HL-60 (cell line): ENCODE data around the gene SSC5D.

ENCODE experiments used
- DNase-seq, 2 experiments: peaks; one replicate each; pipeline ENCODE4 v3.0.0-alpha.2; 2010 to 2020; ENCODE audit warnings: low read depth in 1 of 2, low spot score in 1 of 2
- H3K27ac ChIP-seq: fragments of 250-450 bp; sonication (Bioruptor Pico); replicated peaks from 2 replicates; pipeline ENCODE4 v1.5.1; 2020; ENCODE audit warnings: mild to moderate bottlenecking, moderate library complexity
- H3K27me3 ChIP-seq: fragments of 250-450 bp; sonication (Bioruptor Pico); 2 replicates; pipeline ENCODE4 v1.5.1; 2021; ENCODE audit warnings: mild to moderate bottlenecking, moderate library complexity; ENCODE audit not compliant: insufficient read depth, poor library complexity, severe bottlenecking
- H3K4me3 ChIP-seq: replicated peaks from 2 replicates; pipeline ENCODE4 v1.5.1; 2011; ENCODE audit warnings: mild to moderate bottlenecking, control low read depth, low read length; ENCODE audit not compliant: insufficient read depth
- GABPA ChIP-seq: IDR thresholded peaks from 2 replicates; pipeline ENCODE4 v1.6.1; 2012; ENCODE audit warnings: low read depth
- POLR2AphosphoS5 ChIP-seq: IDR thresholded peaks from 2 replicates; pipeline ENCODE4 v1.6.1; 2012; ENCODE audit warnings: low read depth
- SPI1 ChIP-seq: IDR thresholded peaks from 2 replicates; pipeline ENCODE4 v1.6.1; 2012; ENCODE audit warnings: low read depth, mild to moderate bottlenecking, borderline replicate concordance
- TF ChIP-seq, protein P1 (sequence below): IDR thresholded peaks from 2 replicates; pipeline ENCODE4 v1.6.1; 2012; ENCODE audit warnings: low read depth; ENCODE audit not compliant: insufficient replicate concordance
- TF ChIP-seq, protein P2 (sequence below): IDR thresholded peaks from one replicate; pipeline ENCODE4 v1.5.1; 2011; ENCODE audit warnings: low read length, control low read depth, inconsistent platforms; ENCODE audit not compliant: insufficient read depth

The SSC5D gene

DNA sequence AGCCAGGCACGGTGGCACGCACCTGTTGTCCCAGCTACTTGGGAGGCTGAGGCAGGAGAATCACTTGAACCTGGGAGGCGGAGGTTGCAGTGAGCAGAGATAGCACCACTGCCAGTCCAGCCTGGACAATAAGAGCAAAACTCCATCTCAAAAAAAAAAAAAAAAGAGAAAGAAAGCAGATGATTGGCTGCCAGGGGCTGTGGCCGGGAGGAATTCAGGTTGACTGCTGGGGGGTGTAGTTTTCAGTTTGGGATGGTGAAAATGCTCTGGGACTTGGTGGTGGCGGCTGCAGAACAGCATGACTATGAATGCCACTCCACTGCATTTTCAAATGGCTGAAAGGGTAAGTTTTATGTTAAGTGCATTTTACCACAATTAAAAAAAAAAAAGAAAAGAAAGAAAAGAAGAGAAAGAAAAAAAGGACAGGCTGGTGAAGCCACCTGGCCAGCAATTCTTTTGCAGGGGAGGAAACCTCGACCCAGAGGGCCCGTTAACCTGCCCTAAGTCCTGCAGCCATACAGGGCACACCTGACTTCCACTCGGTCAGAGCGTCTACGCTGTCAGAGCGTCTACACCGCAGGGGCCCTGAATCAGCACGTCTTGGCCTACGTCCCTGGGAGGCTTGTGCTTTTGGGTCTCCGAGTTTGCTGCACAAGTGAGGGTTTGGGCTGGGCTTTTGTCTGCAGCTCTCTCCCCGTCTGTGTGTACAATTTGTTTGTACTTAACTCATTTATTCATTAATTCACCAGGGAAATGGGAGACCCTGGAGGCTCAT lies 30.4 kb upstream of the SSC5D start:
- H3K4me3 ChIP-seq: no peak overlapping the region
- TF ChIP-seq, protein P1, sequence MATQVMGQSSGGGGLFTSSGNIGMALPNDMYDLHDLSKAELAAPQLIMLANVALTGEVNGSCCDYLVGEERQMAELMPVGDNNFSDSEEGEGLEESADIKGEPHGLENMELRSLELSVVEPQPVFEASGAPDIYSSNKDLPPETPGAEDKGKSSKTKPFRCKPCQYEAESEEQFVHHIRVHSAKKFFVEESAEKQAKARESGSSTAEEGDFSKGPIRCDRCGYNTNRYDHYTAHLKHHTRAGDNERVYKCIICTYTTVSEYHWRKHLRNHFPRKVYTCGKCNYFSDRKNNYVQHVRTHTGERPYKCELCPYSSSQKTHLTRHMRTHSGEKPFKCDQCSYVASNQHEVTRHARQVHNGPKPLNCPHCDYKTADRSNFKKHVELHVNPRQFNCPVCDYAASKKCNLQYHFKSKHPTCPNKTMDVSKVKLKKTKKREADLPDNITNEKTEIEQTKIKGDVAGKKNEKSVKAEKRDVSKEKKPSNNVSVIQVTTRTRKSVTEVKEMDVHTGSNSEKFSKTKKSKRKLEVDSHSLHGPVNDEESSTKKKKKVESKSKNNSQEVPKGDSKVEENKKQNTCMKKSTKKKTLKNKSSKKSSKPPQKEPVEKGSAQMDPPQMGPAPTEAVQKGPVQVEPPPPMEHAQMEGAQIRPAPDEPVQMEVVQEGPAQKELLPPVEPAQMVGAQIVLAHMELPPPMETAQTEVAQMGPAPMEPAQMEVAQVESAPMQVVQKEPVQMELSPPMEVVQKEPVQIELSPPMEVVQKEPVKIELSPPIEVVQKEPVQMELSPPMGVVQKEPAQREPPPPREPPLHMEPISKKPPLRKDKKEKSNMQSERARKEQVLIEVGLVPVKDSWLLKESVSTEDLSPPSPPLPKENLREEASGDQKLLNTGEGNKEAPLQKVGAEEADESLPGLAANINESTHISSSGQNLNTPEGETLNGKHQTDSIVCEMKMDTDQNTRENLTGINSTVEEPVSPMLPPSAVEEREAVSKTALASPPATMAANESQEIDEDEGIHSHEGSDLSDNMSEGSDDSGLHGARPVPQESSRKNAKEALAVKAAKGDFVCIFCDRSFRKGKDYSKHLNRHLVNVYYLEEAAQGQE: no peak
- TF ChIP-seq SPI1 (no peak), POLR2AphosphoS5 (no peak), GABPA (no peak)
- TF ChIP-seq, protein P2, sequence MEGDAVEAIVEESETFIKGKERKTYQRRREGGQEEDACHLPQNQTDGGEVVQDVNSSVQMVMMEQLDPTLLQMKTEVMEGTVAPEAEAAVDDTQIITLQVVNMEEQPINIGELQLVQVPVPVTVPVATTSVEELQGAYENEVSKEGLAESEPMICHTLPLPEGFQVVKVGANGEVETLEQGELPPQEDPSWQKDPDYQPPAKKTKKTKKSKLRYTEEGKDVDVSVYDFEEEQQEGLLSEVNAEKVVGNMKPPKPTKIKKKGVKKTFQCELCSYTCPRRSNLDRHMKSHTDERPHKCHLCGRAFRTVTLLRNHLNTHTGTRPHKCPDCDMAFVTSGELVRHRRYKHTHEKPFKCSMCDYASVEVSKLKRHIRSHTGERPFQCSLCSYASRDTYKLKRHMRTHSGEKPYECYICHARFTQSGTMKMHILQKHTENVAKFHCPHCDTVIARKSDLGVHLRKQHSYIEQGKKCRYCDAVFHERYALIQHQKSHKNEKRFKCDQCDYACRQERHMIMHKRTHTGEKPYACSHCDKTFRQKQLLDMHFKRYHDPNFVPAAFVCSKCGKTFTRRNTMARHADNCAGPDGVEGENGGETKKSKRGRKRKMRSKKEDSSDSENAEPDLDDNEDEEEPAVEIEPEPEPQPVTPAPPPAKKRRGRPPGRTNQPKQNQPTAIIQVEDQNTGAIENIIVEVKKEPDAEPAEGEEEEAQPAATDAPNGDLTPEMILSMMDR: no peak
- H3K27me3 ChIP-seq: no peaks in the 10 kb centered on the region
- no peak for DNase-seq
- no peak overlapping the region for H3K27ac ChIP-seq

DNA sequence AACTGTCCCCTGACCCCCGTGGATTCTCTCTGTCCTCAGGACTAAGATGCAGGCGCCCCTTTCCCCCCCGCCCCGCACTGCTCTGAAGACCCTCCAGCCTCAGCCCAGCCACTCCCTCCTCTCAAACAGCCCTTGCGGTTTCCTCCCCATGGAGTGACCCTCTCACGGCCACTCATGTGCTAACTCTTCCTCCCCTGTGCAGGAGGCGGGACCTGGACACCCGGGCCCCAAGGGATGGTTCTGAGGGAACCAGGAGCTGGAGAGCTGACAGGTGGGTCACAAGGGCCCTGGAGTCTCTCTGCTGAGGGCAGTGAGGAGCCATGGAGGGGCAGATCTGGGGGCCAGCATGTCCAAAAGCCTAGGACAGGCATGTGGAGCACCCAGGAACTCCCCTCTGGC lies 28.7 kb upstream of the SSC5D start:
- TF ChIP-seq SPI1 (no peak), POLR2AphosphoS5 (no peak), GABPA (no peak)
- TF ChIP-seq, protein P2: no peak
- TF ChIP-seq, protein P1: no peak
- DNase-seq: no peak
- Histone ChIP-seq H3K27me3 (no peaks in the 10 kb centered on the region), H3K4me3 (no peak overlapping the region), H3K27ac (no peak overlapping the region)

DNA sequence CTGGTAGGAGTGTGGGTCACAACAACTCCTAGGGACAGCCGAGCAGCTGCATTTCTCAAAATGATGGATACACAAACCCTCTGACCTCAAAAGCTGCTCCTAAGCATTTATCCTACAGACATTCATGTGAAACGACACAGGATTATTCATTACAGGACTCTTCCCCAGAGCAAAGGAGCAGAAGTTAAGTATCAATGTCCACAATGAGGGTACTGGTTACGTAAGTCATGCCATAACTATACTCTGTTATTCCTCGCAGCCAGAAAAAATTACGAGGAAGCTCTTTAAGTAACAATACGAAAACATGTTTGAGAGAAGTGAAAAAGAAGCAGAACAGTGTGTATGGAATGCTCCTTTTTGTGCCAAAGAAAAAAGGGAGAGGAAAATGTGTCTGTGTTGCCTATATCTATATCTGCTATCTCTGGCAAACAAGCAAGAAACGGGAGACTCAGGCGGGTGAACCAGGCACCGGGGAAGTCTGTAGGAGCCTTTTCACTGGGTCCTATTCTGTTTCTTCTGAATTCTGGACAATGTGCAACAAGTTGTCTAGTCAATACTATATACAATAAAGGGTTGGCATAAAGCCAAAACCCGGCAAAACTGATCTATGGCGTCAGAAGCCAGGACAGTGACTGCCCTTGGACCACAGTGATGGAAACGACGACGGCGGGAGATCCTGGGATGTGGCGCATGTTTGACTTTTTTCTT lies 28.1 kb upstream of the SSC5D start:
- no peak for DNase-seq
- Histone ChIP-seq H3K4me3 (no peak overlapping the region), H3K27ac (no peak overlapping the region), H3K27me3 (no peaks in the 10 kb centered on the region)
- TF ChIP-seq, protein P2: no peak
- TF ChIP-seq GABPA: no peak
- TF ChIP-seq, protein P1: no peak
- no peak for TF ChIP-seq SPI1
- no peak for TF ChIP-seq POLR2AphosphoS5
